ENCODE results near the gene ZNF469.
"Not testable (repeated sequence)": the region's sequence is repeated elsewhere in the genome, so short reads cannot be mapped to it uniquely, and the experiment has no call there.

Gene ZNF469

GRCh38 chr16:88409296-88410065, 26.7 kb downstream of the ZNF469 start:
- DNase-seq (ENCODE audit: low spot score), result no peak

GRCh38 chr16:88410297-88410968, 27.7 kb downstream of the ZNF469 start:
- DNase-seq (ENCODE audit: low spot score), result not testable (repeated sequence)

- DNase-seq (ENCODE audit: low spot score), result no peak
Measured at GRCh38 chr16:88411951-88412576, 29.3 kb downstream of the ZNF469 start.

- no peak for DNase-seq (ENCODE audit: low spot score)
Measured at GRCh38 chr16:88412766-88413165, 30.0 kb downstream of the ZNF469 start.

GRCh38 chr16:88413231-88413630, 30.5 kb downstream of the ZNF469 start:
- no peak for DNase-seq (ENCODE audit: low spot score)

- no peak for DNase-seq (ENCODE audit: low spot score)
Measured at GRCh38 chr16:88413631-88414030, 30.9 kb downstream of the ZNF469 start.

- no peak for DNase-seq (ENCODE audit: low spot score)
Measured at GRCh38 chr16:88414521-88415380, 32.0 kb downstream of the ZNF469 start.

GRCh38 chr16:88415381-88415705, 32.6 kb downstream of the ZNF469 start:
- DNase-seq (ENCODE audit: low spot score), result no peak

GRCh38 chr16:88415713-88416323, 33.1 kb downstream of the ZNF469 start:
- no peak for DNase-seq (ENCODE audit: low spot score)

- no peak for DNase-seq (ENCODE audit: low spot score)
Measured at GRCh38 chr16:88416686-88417085, 33.9 kb downstream of the ZNF469 start.

- no peak for DNase-seq (ENCODE audit: low spot score)
Measured at GRCh38 chr16:88417684-88418476, 35.1 kb downstream of the ZNF469 start.

- DNase-seq (ENCODE audit: low spot score), result no peak
Measured at GRCh38 chr16:88418869-88419268, 36.1 kb downstream of the ZNF469 start.

- no peak for DNase-seq (ENCODE audit: low spot score)
Measured at GRCh38 chr16:88419790-88420189, 37.0 kb downstream of the ZNF469 start.

GRCh38 chr16:88420496-88420895, 37.7 kb downstream of the ZNF469 start:
- DNase-seq (ENCODE audit: low spot score), result no peak

- no peak for DNase-seq (ENCODE audit: low spot score)
Measured at GRCh38 chr16:88421301-88421700, 38.5 kb downstream of the ZNF469 start.

- no peak for DNase-seq (ENCODE audit: low spot score)
Measured at GRCh38 chr16:88421871-88422433, 39.2 kb downstream of the ZNF469 start.

GRCh38 chr16:88422733-88423447, 40.1 kb downstream of the ZNF469 start:
- DNase-seq (ENCODE audit: low spot score), result no peak

GRCh38 chr16:88423448-88423850, 40.7 kb downstream of the ZNF469 start:
- no peak for DNase-seq (ENCODE audit: low spot score)

- no peak for DNase-seq (ENCODE audit: low spot score)
Measured at GRCh38 chr16:88424587-88425235, 42.0 kb downstream of the ZNF469 start.

- DNase-seq (ENCODE audit: low spot score), result no peak
Measured at GRCh38 chr16:88426018-88426417, 43.3 kb downstream of the ZNF469 start.
